B cell (primary cell): ENCODE results near the gene CPNE2. TPM values are rescaled to one million over a fixed set of nuclear protein-coding genes. Genes with fewer than 3 reads are reported as not detected.
"Not testable (repeated sequence)": the region's sequence is repeated elsewhere in the genome, so short reads cannot be mapped to it uniquely, and the experiment has no call there.

ENCODE experiments used
- ATAC-seq: fragments of 200-7000 bp; cut with Tn5 transposase; one replicate; pipeline ENCODE4 v1.10.0; 2021; ENCODE audit warnings: low read depth, mild to moderate bottlenecking, moderate number of reproducible peaks, moderate library complexity
- CTCF ChIA-PET: fragments of 350-600 bp; sonication (Branson Sonifier 250); formaldehyde crosslinking; loops from one replicate; lab custom pipeline; 2021; ENCODE audit warnings: antibody characterized with exemption, inconsistent platforms; lab: Charles Lee
- POLR2A ChIA-PET: fragments of 350-600 bp; sonication (Branson Sonifier 250); formaldehyde crosslinking; loops from one replicate; lab custom pipeline; 2021; ENCODE audit warnings: antibody characterized with exemption; lab: Charles Lee
- DNase-seq: peaks from one replicate; pipeline ENCODE4 v3.0.0; 2013
- H2AFZ ChIP-seq: 2 replicates; pipeline ENCODE4 v1.6.1; 2012; ENCODE audit warnings: mild to moderate bottlenecking, low read depth, low read length; ENCODE audit not compliant: insufficient read depth, poor library complexity, severe bottlenecking
- H3K27ac ChIP-seq, 2 donors: 1 replicate in 1 of 2; 2 replicates in 1 of 2; pipeline ENCODE4 v1.5.1; 2012 to 2013; ENCODE audit warnings: low read length in 2 of 2, mild to moderate bottlenecking in 2 of 2, moderate library complexity in 1 of 2
- H3K27me3 ChIP-seq, 4 experiments: fragments of 200-600 bp in 1 of 4; sonication (generic) in 1 of 4; replicated peaks in 1 of 4; 1 replicate in 2 of 4; 2 replicates in 2 of 4; pipeline versions ENCODE4 v1.6.1 to v1.7.0; 2013 to 2016; ENCODE audit warnings: low read length in 3 of 4, mild to moderate bottlenecking in 2 of 4, mixed read lengths in 1 of 4, moderate library complexity in 1 of 4; ENCODE audit not compliant: insufficient read depth in 4 of 4, control insufficient read depth in 3 of 4; ENCODE audit errors: control extremely low read depth in 1 of 4
- H3K36me3 ChIP-seq, 2 experiments: replicated peaks in 1 of 2; 1 replicate in 1 of 2; 2 replicates in 1 of 2; pipeline versions ENCODE4 v1.6.1 to v1.7.1; 2013; ENCODE audit warnings: low read length in 1 of 2; ENCODE audit not compliant: insufficient read depth in 2 of 2, control insufficient read depth in 1 of 2; ENCODE audit errors: control extremely low read depth in 1 of 2, extremely low read depth in 1 of 2
- H3K4me1 ChIP-seq, 2 donors: fragments of 200-600 bp in 1 of 2; sonication (generic) in 1 of 2; 1 replicate in 1 of 2; 2 replicates in 1 of 2; pipeline versions ENCODE4 v1.5.1 to v1.6.1; 2013 to 2017; ENCODE audit warnings: low read length in 2 of 2; ENCODE audit not compliant: control insufficient read depth in 2 of 2, insufficient read depth in 2 of 2
- H3K4me2 ChIP-seq: replicated peaks from 2 replicates; pipeline ENCODE3; 2012; ENCODE audit warnings: mild to moderate bottlenecking, low read depth, low read length; ENCODE audit not compliant: poor library complexity, severe bottlenecking
- H3K4me3 ChIP-seq, 5 experiments: fragments of 200-600 bp in 1 of 5; sonication (generic) in 1 of 5; 1 replicate in 3 of 5; 2 replicates in 2 of 5; pipeline versions ENCODE4 v1.5.1 to v1.7.0; 2011 to 2016; ENCODE audit warnings: low read length in 4 of 5, mild to moderate bottlenecking in 4 of 5, low read depth in 2 of 5, control low read depth in 1 of 5, moderate library complexity in 1 of 5; ENCODE audit not compliant: insufficient read depth in 1 of 5; ENCODE audit errors: control extremely low read depth in 1 of 5, extremely low read depth in 1 of 5
- H3K79me2 ChIP-seq: fragments of 200-600 bp; sonication (generic); one replicate; pipeline ENCODE4 v1.6.0; 2016; ENCODE audit warnings: low read length; ENCODE audit not compliant: control insufficient read depth, insufficient read depth
- H3K9ac ChIP-seq: fragments of 200-600 bp; sonication (generic); 2 replicates; pipeline ENCODE4 v1.6.1; 2017; ENCODE audit warnings: mild to moderate bottlenecking, low read length, moderate library complexity
- H3K9me3 ChIP-seq, 3 donors: one replicate each; pipeline versions ENCODE4 v1.6.1 to v1.7.1; 2013; ENCODE audit warnings: low read length in 2 of 3; ENCODE audit not compliant: control insufficient read depth in 2 of 3, insufficient read depth in 1 of 3; ENCODE audit errors: control extremely low read depth in 1 of 3
- H4K20me1 ChIP-seq: 2 replicates; pipeline ENCODE4 v1.6.0; 2012; ENCODE audit warnings: mild to moderate bottlenecking, low read length; ENCODE audit not compliant: insufficient read depth, control insufficient read depth, poor library complexity, severe bottlenecking
- H3K27ac Mint-ChIP-seq: one replicate; pipeline ENCODE4 v1.8.0; 2021; ENCODE audit warnings: mixed read lengths
- H3K27me3 Mint-ChIP-seq: one replicate; pipeline ENCODE4 v1.8.0; 2021; ENCODE audit warnings: mixed read lengths
- H3K4me1 Mint-ChIP-seq: one replicate; pipeline ENCODE4 v1.8.0; 2021; ENCODE audit warnings: mixed read lengths
- H3K4me3 Mint-ChIP-seq: one replicate; pipeline ENCODE4 v1.8.0; 2021; ENCODE audit warnings: mixed read lengths
- H3K9me3 Mint-ChIP-seq: one replicate; pipeline ENCODE4 v1.8.0; 2022; ENCODE audit warnings: mixed read lengths; ENCODE audit not compliant: insufficient read depth
- CTCF ChIP-seq: fragments of 200-600 bp; IDR thresholded peaks from one replicate; pipeline ENCODE4 v1.8.0; 2022; ENCODE audit warnings: antibody characterized with exemption, mild to moderate bottlenecking
- EZH2 ChIP-seq: IDR thresholded peaks from 2 replicates; pipeline ENCODE4 v1.6.1; 2012; ENCODE audit warnings: borderline replicate concordance, low read depth, mild to moderate bottlenecking, moderate library complexity, low read length; ENCODE audit not compliant: insufficient read depth, poor library complexity, severe bottlenecking
- WGBS: methylation state at CpG from one replicate; pipeline ENCODE4 v1.1.5; 2013; ENCODE audit warnings: missing lambda C conversion rate; ENCODE audit not compliant: insufficient coverage; 5-methylcytosine and 5-hydroxymethylcytosine counted together
- intact Hi-C: fragments of 100-400 bp; cut with micrococcal nuclease; formaldehyde crosslinking; loops from one replicate; pipeline ENCODE4 v1.10.0; 2022
- polyA plus RNA-seq: library from polyadenylated mRNA; depleted of rRNA; stranded (reverse); fragments of >200 nt; gene quantifications from 2 replicates; pipeline ENCODE4 v1.2.3, GENCODE V29; 2012
- total RNA-seq, 2 donors: library from RNA; stranded (reverse); fragments of 120-200 nt in 1 of 2; gene quantifications; 1 replicate in 1 of 2; 2 replicates in 1 of 2; pipeline versions ENCODE4 v1.2.3 to v1.2.4, GENCODE V29; 2013 to 2022

The CPNE2 gene
- total and polyA plus RNA-seq, 2 donors (not counting 1 experiment from before 2014, with no cell fraction given), result 1.5 to 2.9 TPM

GRCh38 chr16:57061084-57061905 is 31.1 kb upstream of the CPNE2 start:
- intact Hi-C loops, result no loop called here
- no peak overlapping the region for H3K9ac ChIP-seq
- H3K79me2 ChIP-seq, result no peaks in the 10 kb centered on the region
- no peak for TF ChIP-seq EZH2
- no peak for TF ChIP-seq CTCF
- ATAC-seq (no peak), DNase-seq (no peak)
- Mint-ChIP-seq H3K4me1 (no peaks in the 10 kb centered on the region), H3K27ac (peak overlapping the region; percentile 46), H3K27me3 (no peaks in the 10 kb centered on the region), H3K9me3 (no peaks in the 10 kb centered on the region), H3K4me3 (no peak overlapping the region)
- H3K4me1 ChIP-seq, result peaks cover 0 to under 1% of the 10 kb centered on the region in 2 donors
- H3K4me2 ChIP-seq, result no peak overlapping the region
- ChIA-PET CTCF (no interaction called here), POLR2A (no interaction called here)
- no peak overlapping the region for H2AFZ ChIP-seq
- 97% methylated on average over 8 of the region's 11 CpGs for WGBS
- peaks cover 0 to 6% (median 0%) of the 10 kb centered on the region in 3 donors for H3K9me3 ChIP-seq
- H3K27ac ChIP-seq, result no peak overlapping the region
- no peak overlapping the region for H3K4me3 ChIP-seq
- no peaks in the 10 kb centered on the region for H3K27me3 ChIP-seq
- H4K20me1 ChIP-seq, result no peaks in the 10 kb centered on the region
- H3K36me3 ChIP-seq, result peaks cover 2 to 52% of the 10 kb centered on the region in 2 experiments

DNA sequence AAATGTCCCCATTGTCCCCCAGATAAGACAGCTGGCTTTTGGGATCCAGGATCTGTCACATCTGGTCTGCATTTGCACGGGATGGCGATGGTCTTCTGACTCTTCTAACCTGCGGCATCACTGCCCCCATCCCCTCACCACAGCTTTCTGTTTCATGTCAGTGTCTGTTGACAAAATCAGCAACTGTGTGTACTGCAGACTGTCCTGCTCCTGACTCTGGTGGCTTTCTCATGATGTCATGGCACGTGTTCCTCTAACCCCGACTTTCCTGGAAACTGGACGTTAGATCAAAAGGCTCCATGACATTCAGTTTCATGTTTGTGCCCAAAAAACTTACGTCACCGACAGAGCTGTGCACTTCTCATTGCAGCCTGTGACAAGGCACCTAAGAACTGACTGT is 30.1 kb upstream of the CPNE2 start:
- POLR2A ChIA-PET, result no interaction called here
- H3K27me3 ChIP-seq, result no peaks in the 10 kb centered on the region
- peaks cover 0 to 10% of the 10 kb centered on the region in 2 donors for H3K4me1 ChIP-seq
- no peak overlapping the region for H3K4me3 ChIP-seq
- Mint-ChIP-seq H3K27me3 (no peaks in the 10 kb centered on the region), H3K4me1 (peaks cover 7% of the 10 kb centered on the region), H3K9me3 (no peaks in the 10 kb centered on the region), H3K27ac (no peak overlapping the region), H3K4me3 (no peak overlapping the region)
- peaks cover 0 to 6% (median 0%) of the 10 kb centered on the region in 3 donors for H3K9me3 ChIP-seq
- ATAC-seq, result no peak
- WGBS, result 97% methylated on average over 8 of the region's 8 CpGs
- H3K9ac ChIP-seq, result no peak overlapping the region
- no peak for DNase-seq
- no peak overlapping the region for H3K27ac ChIP-seq
- no peak for TF ChIP-seq CTCF
- TF ChIP-seq EZH2, result no peak
- H3K36me3 ChIP-seq, result peaks cover 3 to 57% of the 10 kb centered on the region in 2 experiments
- H2AFZ ChIP-seq, result no peak overlapping the region
- H3K79me2 ChIP-seq, result no peaks in the 10 kb centered on the region
- CTCF ChIA-PET, result interaction anchor here (1.5 kb wide), 1 partner anchor 22 kb away, joined by 4 read pairs; no protein-coding TSS in a partner anchor
- no peak overlapping the region for H3K4me2 ChIP-seq
- intact Hi-C loops, result no loop called here
- no peaks in the 10 kb centered on the region for H4K20me1 ChIP-seq

GRCh38 chr16:57063189-57063588 is 29.2 kb upstream of the CPNE2 start:
- intact Hi-C loops, H3K4me3 Mint-ChIP-seq, ATAC-seq, H2AFZ ChIP-seq, H3K27me3 ChIP-seq, H3K4me3 ChIP-seq, POLR2A ChIA-PET, H3K27me3 Mint-ChIP-seq, H3K27ac Mint-ChIP-seq, H3K4me2 ChIP-seq, H3K9me3 Mint-ChIP-seq, DNase-seq, H3K4me1 Mint-ChIP-seq, H3K27ac ChIP-seq, H3K9me3 ChIP-seq, H4K20me1 ChIP-seq, H3K79me2 ChIP-seq, H3K9ac ChIP-seq: not testable (repeated sequence)
- peaks cover 0 to 15% of the 10 kb centered on the region in 2 donors for H3K4me1 ChIP-seq
- CTCF ChIA-PET, result interaction anchor here (1.5 kb wide), 1 partner anchor 21 kb away, joined by 4 read pairs; no protein-coding TSS in a partner anchor
- WGBS, result 88% methylated on average over 4 of the region's 8 CpGs
- H3K36me3 ChIP-seq, result peaks cover 3 to 55% of the 10 kb centered on the region in 2 experiments
